ENCODE results near the gene ECI1.

The ECI1 gene

GRCh38 chr16:2232094-2232990 is 19.0 kb downstream of the ECI1 start:
- H3K27ac ChIP-seq (ENCODE audit: low read depth, low read length): no peak overlapping the region
- H3K4me1 ChIP-seq (ENCODE audit: control insufficient read depth, insufficient read depth, low read length, unreplicated experiment): peaks cover 3% of the 10 kb centered on the region
- no peak overlapping the region for H3K4me3 ChIP-seq (ENCODE audit: low read depth, low read length)
- H3K79me2 ChIP-seq (ENCODE audit: control insufficient read depth, insufficient read depth, low read length, unreplicated experiment): peaks cover 12% of the 10 kb centered on the region
- no peaks in the 10 kb centered on the region for H3K27me3 ChIP-seq (ENCODE audit: insufficient read depth, low read length)
- H3K36me3 ChIP-seq (ENCODE audit: insufficient read depth, low read length): peaks cover 9% of the 10 kb centered on the region; the same call in 1 of the 2 replicates
- H2AFZ ChIP-seq (ENCODE audit: low read length, unreplicated experiment): no peak overlapping the region

GRCh38 chr16:2231016-2231931 is 20.1 kb downstream of the ECI1 start:
- Histone ChIP-seq H3K4me1 (ENCODE audit: control insufficient read depth, insufficient read depth, low read length, unreplicated experiment) (peaks cover 7% of the 10 kb centered on the region), H2AFZ (ENCODE audit: low read length, unreplicated experiment) (no peak overlapping the region), H3K27ac (ENCODE audit: low read depth, low read length) (no peak overlapping the region), H3K27me3 (ENCODE audit: insufficient read depth, low read length) (no peaks in the 10 kb centered on the region), H3K36me3 (ENCODE audit: insufficient read depth, low read length) (peaks cover 9% of the 10 kb centered on the region; the same call in 1 of the 2 replicates), H3K4me3 (ENCODE audit: low read depth, low read length) (no peak overlapping the region), H3K79me2 (ENCODE audit: control insufficient read depth, insufficient read depth, low read length, unreplicated experiment) (peaks cover 21% of the 10 kb centered on the region)

GRCh38 chr16:2230376-2230775 is 21.0 kb downstream of the ECI1 start:
- H3K4me1 ChIP-seq (ENCODE audit: control insufficient read depth, insufficient read depth, low read length, unreplicated experiment): peaks cover 11% of the 10 kb centered on the region
- H2AFZ ChIP-seq (ENCODE audit: low read length, unreplicated experiment): no peak overlapping the region
- H3K79me2 ChIP-seq (ENCODE audit: control insufficient read depth, insufficient read depth, low read length, unreplicated experiment): peaks cover 30% of the 10 kb centered on the region
- H3K27ac ChIP-seq (ENCODE audit: low read depth, low read length): no peak overlapping the region
- H3K36me3 ChIP-seq (ENCODE audit: insufficient read depth, low read length): peaks cover 9% of the 10 kb centered on the region; the same call in 1 of the 2 replicates
- H3K27me3 ChIP-seq (ENCODE audit: insufficient read depth, low read length): no peaks in the 10 kb centered on the region
- H3K4me3 ChIP-seq (ENCODE audit: low read depth, low read length): no peak overlapping the region

DNA sequence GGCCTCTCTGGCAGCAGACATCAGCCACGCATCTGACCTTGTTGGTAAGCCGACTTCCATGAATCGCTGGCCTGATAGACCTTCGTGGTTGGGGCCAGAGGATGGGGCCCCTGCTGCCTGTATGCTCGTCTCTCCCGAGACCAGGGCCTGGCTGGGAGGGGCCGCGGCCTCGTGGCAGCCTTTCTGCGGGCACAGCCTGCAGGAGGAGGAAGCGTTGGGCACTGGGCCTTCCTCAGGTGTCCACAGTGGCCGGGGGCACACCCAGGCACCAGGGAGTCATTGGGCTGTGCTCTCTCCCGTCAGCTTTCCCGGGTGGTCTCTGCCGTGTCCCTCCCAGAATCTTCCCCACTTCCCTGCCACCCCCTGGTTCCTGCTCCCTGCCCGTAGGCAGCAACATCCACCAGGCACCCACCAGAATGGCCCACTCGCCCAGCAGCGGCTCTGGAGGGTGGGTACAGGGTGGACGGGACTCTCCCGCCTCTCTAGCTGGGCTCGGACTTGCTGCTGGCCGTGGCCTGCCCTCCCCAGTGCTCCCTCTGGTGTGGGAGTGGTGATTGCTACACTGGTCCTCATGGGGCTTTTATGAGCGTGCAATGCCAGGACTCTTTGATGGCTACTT is 21.6 kb downstream of the ECI1 start:
- H3K79me2 ChIP-seq (ENCODE audit: control insufficient read depth, insufficient read depth, low read length, unreplicated experiment): peaks cover 37% of the 10 kb centered on the region
- no peak overlapping the region for H2AFZ ChIP-seq (ENCODE audit: low read length, unreplicated experiment)
- H3K27ac ChIP-seq (ENCODE audit: low read depth, low read length): no peak overlapping the region
- H3K36me3 ChIP-seq (ENCODE audit: insufficient read depth, low read length): peaks cover 9% of the 10 kb centered on the region; the same call in 1 of the 2 replicates
- peaks cover 11% of the 10 kb centered on the region for H3K4me1 ChIP-seq (ENCODE audit: control insufficient read depth, insufficient read depth, low read length, unreplicated experiment)
- H3K4me3 ChIP-seq (ENCODE audit: low read depth, low read length): no peak overlapping the region
- no peaks in the 10 kb centered on the region for H3K27me3 ChIP-seq (ENCODE audit: insufficient read depth, low read length)

- peaks cover 7% of the 10 kb centered on the region; the same call in 1 of the 2 replicates for H3K36me3 ChIP-seq (ENCODE audit: insufficient read depth, low read length)
- H3K27ac ChIP-seq (ENCODE audit: low read depth, low read length): no peak overlapping the region
- peaks cover 43% of the 10 kb centered on the region for H3K79me2 ChIP-seq (ENCODE audit: control insufficient read depth, insufficient read depth, low read length, unreplicated experiment)
Observed at GRCh38 chr16:2229091-2229490, 22.3 kb downstream of the ECI1 start.

GRCh38 chr16:2228161-2228824 is 23.1 kb downstream of the ECI1 start:
- Histone ChIP-seq H3K36me3 (ENCODE audit: insufficient read depth, low read length) (peaks cover 2% of the 10 kb centered on the region; the same call in 1 of the 2 replicates), H3K4me1 (ENCODE audit: control insufficient read depth, insufficient read depth, low read length, unreplicated experiment) (peaks cover 11% of the 10 kb centered on the region), H3K27me3 (ENCODE audit: insufficient read depth, low read length) (no peaks in the 10 kb centered on the region), H3K27ac (ENCODE audit: low read depth, low read length) (no peak overlapping the region), H3K79me2 (ENCODE audit: control insufficient read depth, insufficient read depth, low read length, unreplicated experiment) (peaks cover 46% of the 10 kb centered on the region), H3K4me3 (ENCODE audit: low read depth, low read length) (no peak overlapping the region), H2AFZ (ENCODE audit: low read length, unreplicated experiment) (no peak overlapping the region)

More at GRCh38 chr16:2229091-2229490, 22.3 kb downstream of the ECI1 start:
- Histone ChIP-seq H3K4me3 (ENCODE audit: low read depth, low read length) (no peak overlapping the region), H3K27me3 (ENCODE audit: insufficient read depth, low read length) (no peaks in the 10 kb centered on the region), H3K4me1 (ENCODE audit: control insufficient read depth, insufficient read depth, low read length, unreplicated experiment) (peaks cover 11% of the 10 kb centered on the region), H2AFZ (ENCODE audit: low read length, unreplicated experiment) (no peak overlapping the region)

DNA sequence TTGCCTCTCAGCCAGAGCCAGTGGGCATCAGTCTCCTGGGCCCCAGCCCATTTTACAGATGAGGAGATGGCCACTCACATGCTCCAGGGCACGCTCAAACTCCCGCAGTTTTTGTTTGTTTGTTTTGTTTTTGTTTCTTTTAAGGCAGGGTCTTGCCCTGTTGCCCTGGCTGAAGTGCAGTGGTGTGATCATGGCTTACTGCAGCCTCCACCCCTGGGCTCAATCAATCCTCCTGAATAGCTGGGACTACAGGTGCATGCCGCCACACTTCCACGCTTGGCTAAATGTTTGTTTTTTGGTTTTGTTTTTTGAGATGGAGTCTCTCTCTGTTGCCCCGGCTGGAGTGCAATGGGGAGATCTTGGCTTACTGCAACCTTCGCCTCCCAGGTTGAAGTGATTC is 24.5 kb downstream of the ECI1 start:
- peaks cover 11% of the 10 kb centered on the region for H3K4me1 ChIP-seq (ENCODE audit: control insufficient read depth, insufficient read depth, low read length, unreplicated experiment)
- no peaks in the 10 kb centered on the region for H3K27me3 ChIP-seq (ENCODE audit: insufficient read depth, low read length)
- no peak overlapping the region for H3K4me3 ChIP-seq (ENCODE audit: low read depth, low read length)
- H3K27ac ChIP-seq (ENCODE audit: low read depth, low read length): no peak overlapping the region
- peaks cover 46% of the 10 kb centered on the region for H3K79me2 ChIP-seq (ENCODE audit: control insufficient read depth, insufficient read depth, low read length, unreplicated experiment)
- peaks cover 2% of the 10 kb centered on the region; the same call in 1 of the 2 replicates for H3K36me3 ChIP-seq (ENCODE audit: insufficient read depth, low read length)
- no peak overlapping the region for H2AFZ ChIP-seq (ENCODE audit: low read length, unreplicated experiment)

- Histone ChIP-seq H3K4me3 (ENCODE audit: low read depth, low read length) (no peak overlapping the region; the same call in 1 of the 2 replicates), H3K4me1 (ENCODE audit: control insufficient read depth, insufficient read depth, low read length, unreplicated experiment) (peaks cover 11% of the 10 kb centered on the region), H3K79me2 (ENCODE audit: control insufficient read depth, insufficient read depth, low read length, unreplicated experiment) (peaks cover 46% of the 10 kb centered on the region), H3K27ac (ENCODE audit: low read depth, low read length) (peak overlapping the region; percentile 42; the same call in 1 of the 2 replicates), H3K27me3 (ENCODE audit: insufficient read depth, low read length) (no peaks in the 10 kb centered on the region), H3K36me3 (ENCODE audit: insufficient read depth, low read length) (peaks cover 2% of the 10 kb centered on the region; the same call in 1 of the 2 replicates), H2AFZ (ENCODE audit: low read length, unreplicated experiment) (no peak overlapping the region)
Observed at GRCh38 chr16:2226245-2226793, 25.1 kb downstream of the ECI1 start.

DNA sequence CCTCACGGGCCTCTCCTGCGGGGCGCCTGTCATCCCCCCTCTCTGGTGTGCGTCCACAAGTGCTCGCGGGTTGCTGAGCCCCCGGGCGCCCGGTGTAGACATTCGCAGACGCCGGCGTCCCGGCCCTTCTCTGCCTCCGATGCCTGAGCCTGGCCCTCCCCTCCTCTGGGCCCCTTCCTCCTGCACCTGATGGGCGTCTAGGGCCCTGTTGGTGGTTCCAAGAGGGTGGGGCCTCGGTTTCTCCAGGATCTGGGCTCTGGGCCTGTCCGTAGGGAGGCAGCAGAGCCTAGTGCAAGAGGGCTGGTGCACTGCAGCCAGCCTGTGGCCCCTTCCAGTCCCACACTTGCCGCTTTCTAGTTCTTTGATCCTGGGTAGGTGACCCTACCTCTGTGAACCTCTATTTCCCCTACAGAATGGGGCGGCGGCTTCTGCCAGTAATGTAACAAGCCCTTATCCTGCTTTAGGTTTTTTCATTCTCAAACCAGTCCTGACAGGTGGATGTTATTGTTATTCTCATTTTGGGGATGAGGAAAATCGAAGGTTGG is 27.4 kb downstream of the ECI1 start:
- Histone ChIP-seq H3K4me3 (ENCODE audit: low read depth, low read length) (peak overlapping the region; percentile 86), H2AFZ (ENCODE audit: low read length, unreplicated experiment) (peak overlapping the region; percentile 4), H3K27ac (ENCODE audit: low read depth, low read length) (peak overlapping the region; percentile 58), H3K27me3 (ENCODE audit: insufficient read depth, low read length) (no peaks in the 10 kb centered on the region), H3K79me2 (ENCODE audit: control insufficient read depth, insufficient read depth, low read length, unreplicated experiment) (peaks cover 45% of the 10 kb centered on the region), H3K4me1 (ENCODE audit: control insufficient read depth, insufficient read depth, low read length, unreplicated experiment) (peaks cover 11% of the 10 kb centered on the region), H3K36me3 (ENCODE audit: insufficient read depth, low read length) (no peaks in the 10 kb centered on the region)

Measured in ACC112 (cell line).